ENCODE measurements around the gene TENT5C. TPM values are rescaled to one million over a fixed set of nuclear protein-coding genes. Genes with fewer than 3 reads are reported as not detected.

The TENT5C gene
- total and polyA plus RNA-seq, 9 of the 15 experiments (the other 6 are each of a cell fraction or from before 2014, with no cell fraction given) = 1.8 to 7.7 (median 4.0) TPM

- POLR2A ChIA-PET = interaction anchor here (1.1 to 2.0 kb wide), 3 partner anchors 18 to 44 kb away, joined by 5 read pairs; no protein-coding TSS in a partner anchor
- no peak overlapping the region for H2AFZ ChIP-seq (ENCODE audit: low read depth, low read length)
- no peak overlapping the region for H3K9ac ChIP-seq (ENCODE audit: insufficient read depth in 1 of 2, low read depth in 2 of 2, low read length in 2 of 2)
- CTCF ChIA-PET (ENCODE audit: low intra/inter-chr PET ratio) = no interaction called here
- no TSS peak for BruUV-seq (replicated peaks)
- no peak for TF ChIP-seq ZNF184 (CRISPR knock-in tag; IDR thresholded peaks at IDR 0.05)
- no peak for TF ChIP-seq CBFA2T3 (IDR thresholded peaks at IDR 0.05)
- no peak for TF ChIP-seq L3MBTL2 (IDR thresholded peaks at IDR 0.05)
- no peak for TF ChIP-seq SNRNP70 (optimal IDR thresholded peaks at IDR 0.05; ENCODE audit: low read depth, low read length)
- H3K9me1 ChIP-seq (ENCODE audit: control insufficient read depth, insufficient read depth, low read length) = no peaks in the 10 kb centered on the region
- 58% methylated on average over 4 of the region's 4 CpGs for WGBS (ENCODE audit: insufficient coverage, low coverage, missing lambda C conversion rate)
- FAIRE-seq = no peak
- DNase-seq (ENCODE audit: extremely low read depth in 1 of 4, low spot score in 3 of 4) = no peak
- no peaks in the 10 kb centered on the region for H3K79me2 ChIP-seq (ENCODE audit: control insufficient read depth, insufficient read depth, low read length)
- peaks cover 8% of the 10 kb centered on the region; the same call in 1 of the 2 replicates for H3K9me3 ChIP-seq (replicated peaks; ENCODE audit: control insufficient read depth, insufficient read depth, low read depth, low read length)
- H3K4me2 ChIP-seq (ENCODE audit: insufficient read depth, low read length) = no peak overlapping the region
- no peaks in the 10 kb centered on the region for H3K36me3 ChIP-seq (ENCODE audit: control insufficient read depth, insufficient read depth, low read length)
- no peaks in the 10 kb centered on the region for H4K20me1 ChIP-seq (replicated peaks; ENCODE audit: control insufficient read depth, insufficient read depth, low read length)
- no peak for ATAC-seq
- intact Hi-C loops (cut with micrococcal nuclease) = no loop called here
- no peaks in the 10 kb centered on the region for H3K27me3 ChIP-seq (ENCODE audit: control insufficient read depth in 2 of 2, insufficient read depth in 2 of 2, low read length in 2 of 2)
- in situ Hi-C loops (cut with MboI) = no loop called here
- H3K27ac ChIP-seq (ENCODE audit: extremely low read depth, low read depth, low read length) = no peak overlapping the region
- peaks cover 10 to 19% of the 10 kb centered on the region in 2 experiments for H3K4me1 ChIP-seq (replicated peaks in 1 of 2; ENCODE audit: control insufficient read depth in 2 of 2, insufficient read depth in 2 of 2, low read length in 2 of 2)
- H3K4me3 ChIP-seq = no peak overlapping the region
Observed at GRCh38 chr1:117563492-117563875, 42.4 kb upstream of the TENT5C start.

GRCh38 chr1:117564227-117565075 is 41.4 kb upstream of the TENT5C start:
- CTCF ChIA-PET (ENCODE audit: low intra/inter-chr PET ratio) = no interaction called here
- H4K20me1 ChIP-seq (replicated peaks; ENCODE audit: control insufficient read depth, insufficient read depth, low read length) = no peaks in the 10 kb centered on the region
- H3K9me3 ChIP-seq (replicated peaks; ENCODE audit: control insufficient read depth, insufficient read depth, low read depth, low read length) = peaks cover 4% of the 10 kb centered on the region; the same call in 1 of the 2 replicates
- no TSS peak for BruUV-seq (replicated peaks)
- no peak overlapping the region for H3K4me3 ChIP-seq
- ATAC-seq (peak; percentile 40), DNase-seq (ENCODE audit: extremely low read depth in 1 of 4, low spot score in 3 of 4) (peak in 1 of 4 experiments; percentile 44), FAIRE-seq (peak; percentile 63)
- 29% methylated on average over 8 of the region's 8 CpGs for WGBS (ENCODE audit: insufficient coverage, low coverage, missing lambda C conversion rate)
- no peaks in the 10 kb centered on the region for H3K36me3 ChIP-seq (ENCODE audit: control insufficient read depth, insufficient read depth, low read length)
- no peak overlapping the region for H3K27ac ChIP-seq (ENCODE audit: extremely low read depth, low read depth, low read length)
- H3K9ac ChIP-seq (ENCODE audit: insufficient read depth in 1 of 2, low read depth in 2 of 2, low read length in 2 of 2) = no peak overlapping the region
- in situ Hi-C loops (cut with MboI) = no loop called here
- no peaks in the 10 kb centered on the region for H3K9me1 ChIP-seq (ENCODE audit: control insufficient read depth, insufficient read depth, low read length)
- H3K4me2 ChIP-seq (ENCODE audit: insufficient read depth, low read length) = peak overlapping the region; percentile 50
- peaks cover 10 to 19% of the 10 kb centered on the region in 2 experiments for H3K4me1 ChIP-seq (replicated peaks in 1 of 2; ENCODE audit: control insufficient read depth in 2 of 2, insufficient read depth in 2 of 2, low read length in 2 of 2)
- POLR2A ChIA-PET = interaction anchor here (0.6 to 2.2 kb wide), 5 partner anchors 10 to 382 kb away, joined by 3 to 6 read pairs (median 5); no protein-coding TSS in a partner anchor
- H3K27me3 ChIP-seq (ENCODE audit: control insufficient read depth in 2 of 2, insufficient read depth in 2 of 2, low read length in 2 of 2) = no peaks in the 10 kb centered on the region
- H2AFZ ChIP-seq (ENCODE audit: low read depth, low read length) = peak overlapping the region; percentile 61
- no peaks in the 10 kb centered on the region for H3K79me2 ChIP-seq (ENCODE audit: control insufficient read depth, insufficient read depth, low read length)
- intact Hi-C loops (cut with micrococcal nuclease) = no loop called here
- TF ChIP-seq GATA2 (CRISPR knock-in tag; IDR thresholded peaks at IDR 0.05) (peak; percentile 33; the same call in 1 of the 2 replicates), POLR2AphosphoS5 (IDR thresholded peaks at IDR 0.05; ENCODE audit: control insufficient read depth, insufficient read depth, low read depth, low read length) (no peak), TFE3 (CRISPR knock-in tag; IDR thresholded peaks at IDR 0.05) (peak; percentile 80), RAD51 (IDR thresholded peaks at IDR 0.05; ENCODE audit: borderline replicate concordance, low read depth) (peak; percentile 55; the same call in 1 of the 2 replicates), ZNF174 (CRISPR knock-in tag; IDR thresholded peaks at IDR 0.05) (no peak), SRF (CRISPR knock-in tag; IDR thresholded peaks at IDR 0.05) (no peak), ARNT (IDR thresholded peaks at IDR 0.05) (peak in 1 of 2 experiments; percentile 98; a peak in 2 of 4 replicates), KAT7 (CRISPR knock-in tag; IDR thresholded peaks at IDR 0.05; ENCODE audit: borderline replicate concordance) (no peak), NELFE (IDR thresholded peaks at IDR 0.05; ENCODE audit: insufficient read depth, insufficient read length) (no peak), GABPA (tag; conservative IDR thresholded peaks at IDR 0.05; ENCODE audit: low read depth) (no peak), NFIX (CRISPR knock-in tag; IDR thresholded peaks at IDR 0.05; ENCODE audit: low read depth) (no peak)

Data from K562 (cell line).